ENCODE results near the gene KIF16B. TPM values are rescaled to one million over a fixed set of nuclear protein-coding genes. Genes with fewer than 3 reads are reported as not detected.
A peak's percentile ranks its signal among the peaks of the same experiment; 100 is the strongest.

The KIF16B gene
- total and polyA plus RNA-seq, 2 of the 8 experiments (the other 6 are each of a cell fraction or from before 2014, with no cell fraction given) = 3.0 to 9.2 TPM

DNA sequence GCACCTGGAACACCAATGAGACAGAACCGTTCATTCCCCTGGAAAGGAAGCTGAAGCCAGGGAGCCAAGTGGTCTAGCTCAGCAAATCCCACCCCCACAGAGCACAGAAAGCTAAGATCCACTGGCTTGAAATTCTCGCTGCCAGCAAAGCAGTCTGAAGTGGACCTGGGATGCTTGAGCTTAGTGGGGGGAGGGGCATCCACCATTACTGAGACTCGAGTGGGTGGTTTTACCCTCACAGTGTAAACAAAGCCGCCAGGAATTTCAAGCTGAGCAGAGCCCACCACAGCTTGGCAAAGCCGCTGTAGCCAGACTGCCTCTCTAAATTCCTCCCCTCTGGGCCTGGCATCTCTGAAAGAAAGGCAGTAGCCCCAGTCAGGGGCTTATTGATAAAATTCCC lies 53.1 kb downstream of the KIF16B start:
- CTCF ChIA-PET (ENCODE audit: partially characterized antibody) = interaction anchor here (1.0 to 1.2 kb wide), 3 partner anchors 13 to 242 kb away, joined by 3 to 4 read pairs (median 3); no protein-coding TSS in a partner anchor
- Histone ChIP-seq H2BK12ac (ENCODE audit: low read depth, low read length) (peak overlapping the region; percentile 80; the same call in 1 of the 2 replicates), H3K23ac (ENCODE audit: insufficient read length) (no peak overlapping the region), H4K91ac (replicated peaks; ENCODE audit: insufficient read length, low read length) (no peak overlapping the region), H3K9me3 (ENCODE audit: insufficient read depth in 2 of 2, low read depth in 1 of 2, low read length in 1 of 2) (no peaks in the 10 kb centered on the region), H2BK20ac (ENCODE audit: low read length) (no peak overlapping the region), H2AFZ (ENCODE audit: low read length) (no peak overlapping the region), H2BK5ac (ENCODE audit: low read depth, low read length) (no peak overlapping the region), H2BK120ac (replicated peaks; ENCODE audit: low read depth, low read length) (no peak overlapping the region), H2BK15ac (ENCODE audit: low read length) (no peak overlapping the region), H4K5ac (ENCODE audit: insufficient read length, low read depth, low read length) (no peak overlapping the region), H3K27ac (ENCODE audit: low read depth, low read length) (no peak overlapping the region), H3K79me2 (ENCODE audit: control insufficient read depth in 1 of 2, insufficient read depth in 2 of 2, low read length in 2 of 2) (no peaks in the 10 kb centered on the region), H3K27me3 (replicated peaks in 1 of 4; ENCODE audit: control insufficient read depth in 3 of 4, extremely low read depth in 1 of 4, insufficient read depth in 3 of 4, low read length in 3 of 4) (no peaks in the 10 kb centered on the region), H3K4me3 (ENCODE audit: extremely low read depth in 1 of 4, insufficient read depth in 2 of 4, low read depth in 3 of 4, low read length in 4 of 4) (no peak overlapping the region), H2AK5ac (ENCODE audit: low read depth, low read length) (no peak overlapping the region), H3K4me1 (replicated peaks in 1 of 4; ENCODE audit: control insufficient read depth in 3 of 4, insufficient read depth in 4 of 4, low read length in 3 of 4) (peaks cover 0 to 4% (median 2%) of the 10 kb centered on the region in 4 experiments; a peak in 4 of 7 replicates), H3K4me2 (ENCODE audit: insufficient read depth in 1 of 2, low read depth in 2 of 2, low read length in 2 of 2) (no peak overlapping the region; a peak in 1 of 4 replicates), H3K23me2 (ENCODE audit: low read depth, low read length) (no peaks in the 10 kb centered on the region; the same call in 1 of the 2 replicates), H3K18ac (ENCODE audit: extremely low read depth, low read length) (no peak overlapping the region; the same call in 1 of the 2 replicates), H3K36me3 (ENCODE audit: control insufficient read depth in 2 of 4, insufficient read depth in 4 of 4, low read length in 3 of 4) (no peaks in the 10 kb centered on the region), H4K8ac (ENCODE audit: extremely low read depth, insufficient read depth, low read length) (no peak overlapping the region), H4K20me1 (replicated peaks in 1 of 2; ENCODE audit: control insufficient read depth in 1 of 2, insufficient read depth in 2 of 2, low read length in 2 of 2) (no peaks in the 10 kb centered on the region), H3K4ac (replicated peaks; ENCODE audit: insufficient read length, low read depth, low read length) (no peak overlapping the region), H3K9ac (replicated peaks in 1 of 4; ENCODE audit: extremely low read depth in 1 of 4, low read depth in 3 of 4, low read length in 3 of 4) (no peak overlapping the region), H3K14ac (ENCODE audit: insufficient read length) (no peak overlapping the region), H3K56ac (replicated peaks; ENCODE audit: insufficient read length, low read depth, low read length) (no peak overlapping the region), H3K79me1 (ENCODE audit: low read depth, low read length) (no peaks in the 10 kb centered on the region)
- TF ChIP-seq RNF2 (IDR thresholded peaks at IDR 0.05; ENCODE audit: borderline replicate concordance, low read depth, low read length, missing control alignments, poor library complexity, severe bottlenecking) = no peak
- no peak for TF ChIP-seq USF2 (IDR thresholded peaks at IDR 0.05; ENCODE audit: low read length)
- TF ChIP-seq BACH1 (IDR thresholded peaks at IDR 0.05; ENCODE audit: low read length) = 0 out of 2 replicates have a peak, but pooled peaks have one; percentile 15
- no peak for TF ChIP-seq ZNF274 (IDR thresholded peaks at IDR 0.05; ENCODE audit: borderline replicate concordance, extremely low read depth, low read length)
- no peak for TF ChIP-seq TEAD4 (IDR thresholded peaks at IDR 0.05; ENCODE audit: low read depth, low read length)
- no peak for TF ChIP-seq BCL11A (IDR thresholded peaks at IDR 0.05; ENCODE audit: low read depth in 2 of 2, low read length in 2 of 2)
- POLR2A ChIA-PET (ENCODE audit: partially characterized antibody) = no interaction called here
- FAIRE-seq (no peak), DNase-seq (ENCODE audit: low read depth in 1 of 2, low spot score in 2 of 2) (no peak)
- 66% methylated on average over 4 of the region's 5 CpGs; no CpG with 5 or more reads in 1 of the 2 experiments for WGBS, 2 experiments (ENCODE audit: extremely low coverage in 1 of 2, insufficient coverage in 1 of 2, insufficient read length in 1 of 2, insufficient replicate concordance in 2 of 2, low coverage in 1 of 2, low lambda C conversion rate in 2 of 2, missing lambda C conversion rate in 1 of 2)

Data from H1 (cell line).